GM11168 (cell line): ENCODE measurements around the gene SGMS1.

Source experiments
- in situ Hi-C: fragments of 300-500 bp; cut with MboI; formaldehyde crosslinking; loops from one replicate; pipeline ENCODE4 v1.12.0; 2022; ENCODE audit warnings: low sequenced_read_pairs; ENCODE audit not compliant: unreplicated experiment

Gene SGMS1

DNA sequence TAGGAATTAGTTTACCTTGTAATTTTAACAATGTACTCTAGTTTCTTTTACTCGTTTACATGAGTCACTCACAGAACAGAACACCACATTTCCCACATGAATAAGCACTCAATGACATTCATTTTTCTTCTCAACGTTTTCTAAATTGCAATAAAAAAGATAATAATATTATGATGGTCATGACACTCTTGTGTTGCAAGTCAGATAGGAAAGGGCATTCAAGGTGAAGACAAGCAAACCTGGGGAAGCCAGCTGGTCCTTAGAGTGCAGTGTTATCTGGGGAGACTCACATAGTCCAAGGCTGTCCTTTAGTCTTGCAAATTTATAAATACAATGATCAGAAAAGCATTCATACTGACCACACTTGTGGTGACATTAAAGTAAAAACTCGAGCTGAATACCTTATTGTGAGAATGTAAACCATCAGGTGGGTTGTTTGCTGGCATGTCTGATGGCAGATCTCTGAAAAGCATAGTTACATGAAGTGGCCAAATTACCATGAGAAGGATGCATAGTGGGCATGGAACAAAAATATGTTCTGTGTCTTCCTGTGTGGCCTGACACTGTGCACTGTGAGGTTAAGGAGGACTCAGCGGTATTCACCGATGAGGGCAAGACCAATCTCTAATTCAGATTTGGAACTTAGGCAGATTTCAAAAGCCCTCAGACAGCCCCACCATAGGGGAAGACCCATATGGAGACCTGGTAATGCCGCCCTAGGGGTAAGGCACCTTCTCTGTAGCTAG lies 213.5 kb downstream of the SGMS1 start:
- in situ Hi-C loops: no loop called here

DNA sequence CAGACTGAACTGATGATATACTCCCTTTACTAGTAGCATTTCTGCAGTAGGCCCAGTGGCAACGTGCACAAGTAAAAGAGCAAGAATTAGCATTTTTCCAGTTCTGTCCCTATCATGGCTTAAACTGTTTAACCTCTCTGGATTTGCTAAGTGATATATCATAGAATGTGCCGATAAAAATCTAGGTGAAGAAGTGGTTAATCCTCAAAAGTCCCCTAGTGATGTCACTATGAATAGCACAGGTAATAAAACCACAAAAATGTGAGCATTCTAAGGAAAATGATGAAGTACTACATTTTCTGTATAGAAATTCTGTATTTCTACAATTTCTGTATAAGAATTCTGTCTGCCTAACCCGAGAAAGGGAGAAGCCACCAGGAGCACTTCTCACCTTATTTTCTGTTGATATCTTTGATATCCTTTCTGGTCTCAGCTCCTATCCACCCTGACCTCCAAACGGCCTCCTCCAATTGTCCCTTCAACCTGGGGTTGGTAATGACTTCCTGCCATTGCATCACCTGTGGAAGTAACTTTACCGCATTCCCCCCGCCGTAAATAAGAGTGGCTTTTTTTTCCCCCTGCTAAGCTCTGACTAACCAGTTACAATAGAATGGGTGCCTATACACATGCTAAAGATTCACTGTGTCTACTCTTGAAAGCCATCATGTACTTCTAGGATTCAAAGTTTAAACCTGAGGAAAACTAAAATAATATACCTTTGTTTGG lies 216.5 kb downstream of the SGMS1 start:
- in situ Hi-C loops: no loop called here

DNA sequence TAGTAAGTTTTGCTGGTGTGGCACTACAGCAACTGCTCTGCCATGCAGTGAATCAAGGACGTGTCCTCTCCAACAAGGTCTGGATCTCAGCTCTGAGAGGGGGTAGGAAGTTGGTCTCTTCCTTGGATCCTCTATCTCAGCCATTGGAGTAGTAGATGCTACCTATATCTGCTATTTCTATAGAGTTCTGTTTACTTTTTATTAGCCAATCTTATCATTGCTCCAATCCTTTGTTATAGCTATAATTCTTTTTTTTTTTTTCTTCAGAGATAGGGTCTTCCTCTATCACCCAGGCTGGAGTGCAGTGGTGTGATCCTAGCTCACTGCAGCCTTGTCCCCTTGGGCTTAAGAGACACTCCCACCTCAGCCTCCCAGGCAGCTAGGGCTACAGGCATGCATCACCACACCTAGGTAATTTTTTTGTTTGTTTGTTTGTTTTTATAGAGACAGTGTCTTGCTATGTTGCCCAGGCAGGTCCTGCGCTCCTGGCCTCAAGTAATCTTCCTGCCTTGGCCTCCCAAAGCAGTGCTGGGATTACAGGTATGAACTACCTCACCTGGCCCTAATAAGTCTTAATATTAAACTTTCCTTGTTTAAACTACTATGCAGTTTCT lies 217.2 kb downstream of the SGMS1 start:
- in situ Hi-C loops: no loop called here

DNA sequence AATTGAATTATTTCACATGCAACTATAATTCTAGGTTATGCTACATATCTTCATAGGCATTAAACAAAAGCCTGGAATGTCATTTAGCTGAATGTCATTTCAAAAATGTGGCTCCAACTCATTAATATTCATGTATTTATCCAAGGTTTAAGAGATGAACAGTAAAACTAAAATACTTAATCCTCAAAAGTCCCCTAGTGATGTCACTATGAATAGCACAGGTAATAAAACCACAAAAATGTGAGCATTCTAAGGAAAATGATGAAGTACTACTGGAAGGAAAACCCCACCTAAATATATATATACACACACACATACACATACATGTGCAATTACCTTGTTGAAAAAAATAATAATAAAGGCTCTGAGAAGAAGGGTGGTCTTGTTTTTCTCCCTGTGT lies 218.0 kb downstream of the SGMS1 start:
- in situ Hi-C loops: no loop called here

DNA sequence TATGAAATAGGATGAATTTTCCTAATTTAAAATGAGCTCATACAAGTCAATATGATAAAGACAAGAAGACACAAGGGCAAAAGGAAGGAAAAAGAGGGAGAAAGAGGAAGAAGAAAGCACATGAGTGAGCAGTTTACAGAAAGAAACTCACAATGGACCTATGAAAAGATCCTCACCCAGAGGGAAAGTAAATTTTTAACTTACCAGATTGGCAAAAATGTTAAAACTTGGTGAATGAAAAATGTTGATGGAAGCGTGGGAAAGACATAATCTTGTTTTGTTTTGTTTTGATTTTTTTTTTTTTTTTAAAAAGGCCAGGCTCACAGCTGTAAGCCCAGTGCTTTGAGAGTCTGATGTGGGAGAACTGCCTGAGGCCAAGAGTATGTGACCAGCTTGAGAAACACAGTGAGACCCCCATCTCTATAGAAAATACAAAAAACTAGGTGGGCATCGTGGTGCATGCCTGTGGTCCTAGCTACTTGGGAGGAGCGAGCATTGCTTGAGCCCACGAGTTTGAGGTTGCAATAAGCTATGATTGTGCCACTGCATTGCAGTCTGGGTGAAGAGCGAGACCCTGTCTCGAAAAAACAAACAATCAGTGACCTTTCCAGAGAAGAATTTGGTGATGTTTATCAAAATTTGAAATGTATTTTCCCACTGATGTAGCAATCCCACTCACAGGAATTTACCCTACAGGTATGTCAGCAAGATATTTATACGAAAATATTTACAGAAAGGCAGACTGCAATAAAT lies 219.6 kb downstream of the SGMS1 start:
- in situ Hi-C loops: no loop called here

DNA sequence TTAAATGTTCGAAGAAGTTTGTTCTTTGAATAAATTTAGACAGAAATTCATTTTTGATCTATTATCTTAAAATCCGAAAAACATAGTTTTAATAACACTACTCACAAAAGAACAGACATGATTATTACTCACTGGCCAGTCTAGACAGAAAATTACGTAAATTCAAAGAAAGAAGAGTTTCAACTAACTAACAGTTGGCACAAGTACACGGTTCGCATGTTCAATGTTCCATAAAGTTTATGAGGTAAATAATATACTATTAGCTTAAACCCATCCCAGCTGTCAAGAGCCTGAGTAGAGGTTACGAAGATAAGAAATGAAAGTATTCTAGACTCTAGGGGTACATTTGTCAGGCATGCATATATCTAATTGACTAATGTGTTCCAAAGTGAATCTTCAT lies 220.7 kb downstream of the SGMS1 start:
- in situ Hi-C loops: no loop called here

DNA sequence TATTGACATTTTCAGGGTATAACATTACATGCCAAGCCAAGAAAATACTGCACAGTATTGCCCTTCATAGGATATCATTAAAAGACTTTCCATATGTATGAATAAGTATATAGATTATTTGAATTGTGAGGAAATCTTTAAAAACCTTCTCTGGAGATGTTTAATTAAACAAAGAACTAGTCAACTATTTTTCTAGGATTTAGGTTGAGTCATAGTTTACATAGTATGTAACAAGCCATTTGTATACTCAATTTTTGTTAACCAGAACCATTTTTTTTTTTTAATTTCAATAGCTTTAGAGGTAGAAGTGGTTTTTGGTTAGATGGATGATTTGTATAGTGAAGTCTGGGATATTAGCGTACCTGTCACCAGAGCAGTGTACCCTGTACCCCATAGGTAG lies 221.3 kb downstream of the SGMS1 start:
- in situ Hi-C loops: no loop called here

DNA sequence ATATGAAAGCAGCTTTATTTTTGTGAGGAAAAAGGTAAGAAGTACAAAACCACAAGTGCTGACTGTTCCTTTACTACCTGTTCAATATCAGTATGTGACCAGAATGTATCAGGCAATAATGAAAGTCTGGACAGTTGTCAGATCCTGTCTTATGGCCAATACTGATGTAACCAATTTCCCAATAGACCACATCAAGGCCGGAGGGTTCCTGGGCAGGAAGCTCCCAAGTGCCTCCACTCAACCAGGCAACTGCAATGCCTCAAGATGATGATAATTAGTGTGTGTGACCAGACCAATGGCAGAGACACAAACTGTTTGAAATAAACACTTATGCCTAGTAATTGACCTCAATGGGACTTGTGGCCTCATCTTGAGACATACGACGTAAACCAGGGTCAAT lies 223.1 kb downstream of the SGMS1 start:
- in situ Hi-C loops: no loop called here

DNA sequence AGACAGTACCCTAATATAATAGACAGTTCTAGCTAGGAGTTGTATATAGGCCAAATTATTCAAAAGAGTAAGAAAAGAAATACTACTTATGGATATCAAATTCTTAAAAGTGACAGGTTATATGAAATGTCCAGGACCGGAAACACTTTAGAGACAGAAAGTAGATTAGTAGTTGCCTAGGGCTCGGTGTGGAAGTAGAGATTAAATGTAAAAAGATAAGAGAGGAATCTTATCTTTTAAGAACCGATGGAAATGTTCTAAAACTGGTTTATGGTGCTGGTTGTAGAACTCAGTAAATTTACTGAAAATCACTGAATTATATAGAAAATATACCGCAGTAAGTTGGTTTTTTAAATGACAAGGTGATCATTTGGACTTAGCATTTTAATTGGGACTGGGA lies 224.9 kb downstream of the SGMS1 start:
- in situ Hi-C loops: no loop called here

DNA sequence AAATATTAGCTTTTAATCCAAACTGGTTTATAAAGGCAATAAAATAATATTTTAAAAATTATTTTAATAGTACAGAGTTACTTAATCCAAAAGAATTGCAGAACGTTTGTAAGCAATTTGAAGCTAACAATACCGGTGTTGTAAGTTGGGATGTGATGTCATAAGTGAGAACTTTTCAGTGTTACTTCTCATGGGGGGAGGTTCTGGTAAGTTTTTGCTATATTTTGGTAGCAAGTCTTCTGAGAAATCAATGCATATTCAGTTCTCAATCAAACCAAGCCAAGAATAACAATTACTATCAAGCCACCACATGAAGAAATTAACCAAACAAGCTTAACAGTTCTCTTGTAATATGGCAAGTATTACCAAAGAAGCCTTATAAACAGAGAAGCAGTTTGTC lies 225.4 kb downstream of the SGMS1 start:
- in situ Hi-C loops: no loop called here

DNA sequence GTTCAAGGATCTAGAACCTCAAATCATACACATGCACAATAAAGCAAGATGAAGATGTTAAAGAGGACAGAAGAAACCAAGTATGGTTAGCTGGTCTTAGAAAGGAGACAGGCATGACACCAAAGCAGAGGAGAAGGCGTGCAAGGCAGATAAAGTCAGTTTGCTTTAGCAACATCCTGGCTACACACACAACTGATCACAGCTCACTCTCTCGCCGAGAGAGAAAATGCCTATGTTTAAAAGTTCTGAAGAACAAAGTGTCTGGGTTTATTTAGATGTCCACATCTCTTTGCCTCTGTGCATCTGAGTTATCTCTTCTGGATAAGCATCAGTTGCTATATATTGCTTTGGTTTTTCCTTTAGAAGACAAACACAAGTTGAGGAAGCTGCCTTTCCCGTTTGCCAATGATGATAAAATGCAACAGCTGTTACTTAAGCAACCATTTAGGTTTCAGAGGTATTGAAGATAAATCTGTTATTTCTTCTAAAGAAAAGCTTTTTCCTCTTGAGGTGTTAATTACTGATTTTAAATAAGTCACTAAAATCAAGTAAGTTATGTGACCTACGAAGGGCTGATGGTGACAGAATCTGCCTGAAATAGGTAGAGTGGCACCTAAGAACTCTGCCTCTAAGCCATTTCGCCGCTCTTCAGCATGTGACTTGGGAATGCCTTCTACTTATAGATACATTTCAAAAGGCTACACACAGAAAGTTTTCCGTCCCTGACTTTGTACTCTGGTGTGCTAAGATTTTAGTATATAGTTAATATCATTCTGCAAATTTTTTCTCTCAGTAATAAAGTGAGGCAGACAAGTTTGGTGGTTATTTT lies 226.2 kb downstream of the SGMS1 start:
- in situ Hi-C loops: no loop called here

DNA sequence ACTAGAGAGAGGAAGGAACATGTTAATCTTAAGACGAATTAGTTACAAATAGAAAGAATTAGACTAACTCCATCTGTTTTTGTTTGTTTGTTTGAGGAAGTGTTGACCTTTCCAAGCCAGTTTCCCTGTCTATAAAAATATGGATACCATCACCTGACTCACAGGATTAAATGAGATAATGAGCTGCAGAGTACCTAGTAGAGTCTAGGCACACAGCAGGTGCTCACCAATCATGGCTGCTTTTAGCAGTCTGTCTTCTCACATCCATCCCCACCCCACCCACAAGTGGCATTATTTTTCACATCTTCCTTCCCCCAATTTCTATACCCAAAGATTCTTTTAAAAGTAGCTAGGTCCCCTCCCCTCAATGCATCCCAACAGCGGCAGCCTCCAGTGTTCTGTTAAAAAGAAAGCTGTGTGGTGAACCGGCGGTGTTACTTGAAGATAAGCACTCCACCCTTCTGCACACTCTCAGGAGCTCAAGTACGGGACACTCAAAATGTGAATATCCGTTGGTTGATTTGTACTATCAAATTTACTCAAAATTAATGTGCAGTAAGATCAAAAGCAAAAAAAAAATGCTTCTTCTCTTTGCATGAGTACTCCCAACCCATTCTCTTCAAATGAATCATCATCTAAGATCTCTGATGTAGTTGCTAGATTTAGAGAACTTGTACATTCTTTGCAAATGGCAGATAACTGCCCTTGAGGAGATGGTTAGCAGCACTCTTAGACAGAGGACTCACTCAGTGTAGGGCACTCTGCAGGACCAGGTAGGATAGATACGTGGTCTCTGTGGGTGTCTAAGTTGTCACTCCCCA lies 227.1 kb downstream of the SGMS1 start:
- in situ Hi-C loops: no loop called here

DNA sequence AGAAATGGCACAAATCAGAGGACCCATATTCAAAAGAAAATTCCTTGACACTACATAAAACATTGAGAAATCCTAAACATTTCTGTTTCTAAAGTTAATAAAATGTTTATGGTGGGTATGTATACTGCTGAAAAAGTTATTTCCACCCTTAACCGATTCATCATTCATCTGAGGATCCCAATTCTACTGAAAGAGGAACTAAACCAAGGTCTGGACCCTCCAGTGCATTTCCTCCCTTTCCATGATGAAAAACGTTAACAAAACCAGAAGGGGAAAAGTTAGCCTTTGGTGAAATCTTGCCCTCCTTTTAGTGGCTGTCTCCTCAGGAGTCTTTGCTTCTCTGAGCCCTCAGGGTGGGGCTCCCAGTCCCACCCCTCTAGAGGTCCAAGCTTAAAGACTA lies 227.9 kb downstream of the SGMS1 start:
- in situ Hi-C loops: no loop called here

DNA sequence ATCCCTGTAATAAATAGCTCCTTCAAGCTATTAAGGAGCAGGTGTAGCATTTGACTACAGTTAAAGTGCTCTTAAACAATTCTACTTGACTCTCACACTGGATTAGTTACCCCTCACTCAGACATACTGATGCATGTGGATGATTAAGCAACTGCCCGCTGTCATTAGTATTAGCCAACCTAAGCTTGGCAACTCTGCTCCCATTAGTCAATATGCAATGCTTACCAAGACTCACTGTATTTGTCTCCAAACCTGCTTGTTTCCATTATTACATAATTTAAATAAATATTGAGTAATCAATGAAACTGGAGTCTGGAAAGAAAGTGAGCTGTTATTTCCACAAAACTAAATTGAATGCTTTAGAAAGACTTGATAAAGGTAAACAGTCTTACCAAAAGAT lies 228.5 kb downstream of the SGMS1 start:
- in situ Hi-C loops: no loop called here

DNA sequence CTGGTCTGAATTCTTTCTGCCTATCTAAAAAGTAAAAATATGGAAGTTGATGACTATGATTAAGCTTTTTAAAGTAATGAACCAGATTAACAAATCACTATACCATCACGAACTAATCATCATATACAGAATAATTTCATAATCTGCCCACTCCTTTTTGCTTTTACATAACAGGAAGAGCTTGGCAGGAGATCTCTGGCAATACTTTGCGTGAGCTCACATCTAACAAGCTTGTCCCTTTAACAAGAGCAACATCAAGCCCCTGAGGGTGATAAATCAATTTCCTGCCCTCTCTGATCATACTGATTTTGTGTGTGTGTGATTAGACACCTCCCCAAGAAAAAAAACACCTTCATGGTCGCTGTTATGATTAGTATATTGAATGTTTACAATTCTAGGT lies 228.9 kb downstream of the SGMS1 start:
- in situ Hi-C loops: no loop called here

DNA sequence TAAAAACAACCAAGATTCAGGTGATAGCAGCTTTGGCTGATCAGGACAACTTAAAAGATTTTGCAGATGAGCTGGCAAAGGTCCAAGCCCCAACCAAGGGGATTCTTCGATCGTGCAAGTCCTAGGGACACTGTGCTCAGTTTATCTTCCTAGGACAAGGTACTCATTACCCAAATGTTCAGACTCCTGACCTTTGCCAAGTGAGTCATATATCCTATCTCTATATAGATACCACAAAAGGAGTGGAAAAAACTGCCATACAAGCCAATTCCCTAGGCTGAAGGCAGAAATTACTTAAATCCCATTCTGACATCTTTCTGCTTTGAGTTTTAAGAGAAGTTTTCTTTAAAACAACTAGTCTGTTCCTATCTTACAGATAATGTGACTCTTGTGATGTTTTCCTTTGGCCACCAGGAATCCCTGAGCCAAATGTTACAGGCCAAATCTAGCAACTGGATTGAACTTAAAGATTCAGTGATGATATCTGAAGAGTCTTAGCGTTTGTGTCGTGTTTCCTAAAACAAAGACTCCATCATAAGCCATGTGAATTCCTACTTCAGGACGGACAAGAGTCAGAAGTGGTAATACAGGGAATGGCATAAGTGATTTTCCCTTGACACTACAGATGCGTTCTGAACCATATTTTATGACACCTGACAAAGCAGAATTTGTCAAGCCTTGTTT lies 229.8 kb downstream of the SGMS1 start:
- in situ Hi-C loops: no loop called here

DNA sequence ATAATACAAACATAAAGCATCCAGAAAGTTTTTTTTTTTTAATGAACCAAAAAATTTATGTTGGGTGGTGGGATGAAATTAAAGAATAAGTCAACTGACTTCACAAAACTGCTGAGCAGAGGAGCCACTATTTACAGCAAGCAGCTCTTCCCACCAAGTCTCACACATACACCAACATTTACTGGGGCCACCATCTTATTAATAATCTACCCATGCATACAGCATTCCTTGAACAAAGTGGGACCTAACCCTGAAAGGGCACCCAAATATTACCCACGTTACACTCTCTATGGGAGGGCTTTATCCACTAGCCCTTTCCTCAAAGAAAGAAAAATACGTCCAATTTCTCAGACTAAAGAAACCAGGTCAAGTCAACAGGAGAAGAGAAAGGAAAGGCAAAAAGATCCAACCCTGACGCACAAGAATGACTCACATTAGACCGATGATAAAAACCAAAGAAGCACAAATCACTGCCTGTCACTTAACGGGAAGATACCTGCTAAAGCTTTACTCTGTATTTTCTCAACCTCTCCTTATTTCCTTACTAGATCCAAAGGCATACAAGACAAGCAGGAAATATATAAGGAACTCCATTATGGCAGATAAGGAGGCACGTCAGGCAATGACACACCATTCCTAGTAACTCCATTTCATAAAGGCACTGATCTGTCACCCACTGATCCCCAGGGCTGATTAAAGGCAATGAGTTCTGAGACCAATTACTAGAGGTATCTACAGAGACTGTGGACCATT lies 230.6 kb downstream of the SGMS1 start:
- in situ Hi-C loops: no loop called here

DNA sequence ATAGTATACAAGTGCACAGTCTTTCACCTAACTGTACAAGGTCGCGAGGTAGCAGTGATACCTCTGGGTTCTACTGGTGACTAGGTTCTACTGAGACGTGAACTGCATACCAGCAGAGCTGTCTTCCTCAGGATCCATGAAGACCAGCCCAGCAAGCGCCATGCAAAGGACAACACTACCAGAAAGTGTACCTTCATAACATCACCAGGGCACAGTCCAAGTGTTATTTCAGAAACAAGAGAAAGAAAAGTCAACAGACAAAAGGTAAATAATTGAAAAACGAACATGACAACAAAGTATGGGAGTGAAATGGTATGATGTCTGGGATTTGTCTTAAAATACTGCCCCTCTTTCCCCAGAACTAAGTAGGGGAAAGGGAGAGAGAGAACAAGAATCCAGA lies 231.3 kb downstream of the SGMS1 start:
- in situ Hi-C loops: no loop called here
